Keratinocyte (primary cell): ENCODE data around the gene AFG3L2.

Experiments
- EZH2 ChIP-seq: IDR thresholded peaks from one replicate; pipeline ENCODE4 v1.6.1; 2012; ENCODE audit warnings: inconsistent platforms, mild to moderate bottlenecking, low read length, moderate library complexity
- TF ChIP-seq, protein P1 (sequence below), 3 experiments: IDR thresholded peaks in 1 of 3; conservative IDR thresholded peaks in 1 of 3; optimal IDR thresholded peaks in 1 of 3; 2 replicates in 2 of 3; 3 replicates in 1 of 3; pipeline versions ENCODE3 to v1.5.1; 2011; ENCODE audit warnings: low read length in 3 of 3, mild to moderate bottlenecking in 3 of 3, moderate library complexity in 2 of 3, control low read depth in 1 of 3, inconsistent platforms in 1 of 3; ENCODE audit not compliant: insufficient read depth in 2 of 3; ENCODE audit errors: extremely low read depth in 1 of 3

DNA sequence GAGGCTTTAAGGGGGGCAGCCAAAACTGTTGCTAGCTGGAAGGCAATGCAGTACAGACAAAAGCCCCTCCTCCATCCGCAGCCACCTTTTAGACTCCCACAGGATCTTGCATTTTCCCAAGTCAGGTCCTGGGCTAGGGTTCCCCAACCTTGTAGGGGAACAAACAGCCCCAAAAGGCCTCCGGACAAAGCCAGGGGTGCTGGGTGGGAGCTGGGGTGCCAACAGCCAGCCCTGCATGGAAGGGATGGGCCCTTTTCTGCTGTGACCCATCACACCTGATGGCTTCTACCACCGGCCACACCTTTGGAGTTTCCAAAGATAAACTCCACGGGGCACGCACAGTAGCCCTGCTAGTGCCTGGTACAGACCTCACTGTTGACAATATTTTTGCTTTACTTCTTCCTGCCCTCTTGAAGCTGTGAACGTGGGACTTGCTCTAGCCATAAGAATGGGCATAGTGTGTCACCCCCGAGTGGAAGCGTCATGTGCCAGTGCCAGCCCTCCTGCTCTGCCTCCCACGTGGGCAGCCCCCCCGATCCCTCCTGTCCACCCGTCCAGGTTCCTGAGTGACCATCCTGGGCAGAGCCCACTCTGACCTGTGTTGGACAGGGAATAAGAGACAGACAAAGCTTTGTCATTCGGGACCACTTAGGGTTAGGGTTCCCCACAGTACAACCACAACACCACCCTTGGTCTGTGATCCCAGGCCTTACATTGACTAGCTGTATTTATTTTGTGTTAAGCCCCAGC lies 50.1 kb downstream of the AFG3L2 start:
- TF ChIP-seq, protein P1, sequence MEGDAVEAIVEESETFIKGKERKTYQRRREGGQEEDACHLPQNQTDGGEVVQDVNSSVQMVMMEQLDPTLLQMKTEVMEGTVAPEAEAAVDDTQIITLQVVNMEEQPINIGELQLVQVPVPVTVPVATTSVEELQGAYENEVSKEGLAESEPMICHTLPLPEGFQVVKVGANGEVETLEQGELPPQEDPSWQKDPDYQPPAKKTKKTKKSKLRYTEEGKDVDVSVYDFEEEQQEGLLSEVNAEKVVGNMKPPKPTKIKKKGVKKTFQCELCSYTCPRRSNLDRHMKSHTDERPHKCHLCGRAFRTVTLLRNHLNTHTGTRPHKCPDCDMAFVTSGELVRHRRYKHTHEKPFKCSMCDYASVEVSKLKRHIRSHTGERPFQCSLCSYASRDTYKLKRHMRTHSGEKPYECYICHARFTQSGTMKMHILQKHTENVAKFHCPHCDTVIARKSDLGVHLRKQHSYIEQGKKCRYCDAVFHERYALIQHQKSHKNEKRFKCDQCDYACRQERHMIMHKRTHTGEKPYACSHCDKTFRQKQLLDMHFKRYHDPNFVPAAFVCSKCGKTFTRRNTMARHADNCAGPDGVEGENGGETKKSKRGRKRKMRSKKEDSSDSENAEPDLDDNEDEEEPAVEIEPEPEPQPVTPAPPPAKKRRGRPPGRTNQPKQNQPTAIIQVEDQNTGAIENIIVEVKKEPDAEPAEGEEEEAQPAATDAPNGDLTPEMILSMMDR (optimal IDR thresholded peaks at IDR 0.05 in 1 of 3, IDR thresholded peaks at IDR 0.05 in 1 of 3, conservative IDR thresholded peaks at IDR 0.05 in 1 of 3; ENCODE audit: extremely low read depth in 1 of 3, insufficient read depth in 2 of 3, low read length in 3 of 3) = no peak
- no peak for TF ChIP-seq EZH2
